ENCODE results near the gene ZCWPW1. TPM values are rescaled to one million over a fixed set of nuclear protein-coding genes. Genes with fewer than 3 reads are reported as not detected.
"Not testable (repeated sequence)": the region's sequence is repeated elsewhere in the genome, so short reads cannot be mapped to it uniquely, and the experiment has no call there.

Gene ZCWPW1
- total RNA-seq, 3 donors from 2014 or later = 3.9 to 12.6 (median 8.6) TPM

- intact Hi-C loops (cut with DNase I; ENCODE audit: low total_unique reads) = no loop called here
- Histone ChIP-seq H3K27me3 (no peaks in the 10 kb centered on the region), H3K4me3 (no peak overlapping the region), H3K27ac (peak overlapping the region in 1 of 2 donors; percentile 0), H3K4me1 (no peaks in the 10 kb centered on the region), H3K36me3 (peaks cover 12% of the 10 kb centered on the region), H3K9me3 (no peaks in the 10 kb centered on the region)
- DNase-seq (ENCODE audit: low spot score in 2 of 2) = no peak
- TF ChIP-seq CTCF (IDR thresholded peaks at IDR 0.05) (no peak), POLR2A (IDR thresholded peaks at IDR 0.05) (no peak), POLR2AphosphoS5 (IDR thresholded peaks at IDR 0.05) (no peak)
Measured at GRCh38 chr7:100353685-100354330, 74.7 kb downstream of the ZCWPW1 start.

- Histone ChIP-seq H3K27ac (peak overlapping the region in 1 of 2 donors; percentile 0), H3K36me3 (peaks cover 12% of the 10 kb centered on the region), H3K27me3 (no peaks in the 10 kb centered on the region), H3K4me3 (no peak overlapping the region), H3K9me3 (no peaks in the 10 kb centered on the region), H3K4me1 (no peaks in the 10 kb centered on the region)
- intact Hi-C loops (cut with DNase I; ENCODE audit: low total_unique reads) = no loop called here
- no peak for DNase-seq (ENCODE audit: low spot score in 2 of 2)
- TF ChIP-seq POLR2A (IDR thresholded peaks at IDR 0.05) (no peak), CTCF (IDR thresholded peaks at IDR 0.05) (no peak), POLR2AphosphoS5 (IDR thresholded peaks at IDR 0.05) (no peak)
Measured at GRCh38 chr7:100352984-100353684, 75.4 kb downstream of the ZCWPW1 start.

GRCh38 chr7:100352230-100352781 lies 76.2 kb downstream of the ZCWPW1 start:
- H3K4me1 ChIP-seq; H3K27ac ChIP-seq; H3K27me3 ChIP-seq; H3K4me3 ChIP-seq; intact Hi-C loops (cut with DNase I; ENCODE audit: low total_unique reads); H3K9me3 ChIP-seq; DNase-seq (ENCODE audit: low spot score in 2 of 2): not testable (repeated sequence)
- peaks cover 12% of the 10 kb centered on the region for H3K36me3 ChIP-seq

- no peaks in the 10 kb centered on the region for H3K27me3 ChIP-seq
- no peak overlapping the region for H3K27ac ChIP-seq
- no peaks in the 10 kb centered on the region for H3K9me3 ChIP-seq
- H3K4me1 ChIP-seq = no peaks in the 10 kb centered on the region
- H3K36me3 ChIP-seq = peaks cover 12% of the 10 kb centered on the region
- intact Hi-C loops (cut with DNase I; ENCODE audit: low total_unique reads) = no loop called here
- TF ChIP-seq POLR2A (IDR thresholded peaks at IDR 0.05) = no peak
- TF ChIP-seq CTCF (IDR thresholded peaks at IDR 0.05) = no peak
- TF ChIP-seq POLR2AphosphoS5 (IDR thresholded peaks at IDR 0.05) = no peak
- no peak for DNase-seq (ENCODE audit: low spot score in 2 of 2)
- no peak overlapping the region for H3K4me3 ChIP-seq
Measured at GRCh38 chr7:100351657-100352058, 76.8 kb downstream of the ZCWPW1 start.

Other genes starting within 250 kb of the ZCWPW1 start
- gene PVRIG, start 208.8 kb downstream of the ZCWPW1 start, total RNA-seq = 1 to 10 TPM in 1 of 3 donors, under 1 TPM in 2; 0.32 to 1.2 (median 0.66) TPM
- gene SPDYE3, start 121.0 kb downstream of the ZCWPW1 start, total RNA-seq = not detected
- 10 to 100 TPM; 33.8 to 100.0 (median 75.4) TPM for gene PILRB, start 70.6 kb downstream of the ZCWPW1 start, total RNA-seq
- gene PILRA, start 55.2 kb downstream of the ZCWPW1 start, total RNA-seq = 1 to 10 TPM; 4.3 to 9.9 (median 7.9) TPM
- gene MEPCE, start 1.1 kb upstream of the ZCWPW1 start, total RNA-seq = 10 to 100 TPM; 26.5 to 41.4 (median 40.6) TPM
- gene PPP1R35, start 7.8 kb upstream of the ZCWPW1 start, total RNA-seq = 10 to 100 TPM; 14.1 to 42.6 (median 32.6) TPM
- gene SPACDR, start 35.6 kb upstream of the ZCWPW1 start, total RNA-seq = not detected
- gene TSC22D4, start 50.5 kb upstream of the ZCWPW1 start, total RNA-seq = 10 to 100 TPM; 17.0 to 23.7 (median 19.7) TPM
- gene NYAP1, start 55.2 kb upstream of the ZCWPW1 start, total RNA-seq = under 1 TPM; 0.48 to 0.66 (median 0.59) TPM
- gene AGFG2, start 110.5 kb upstream of the ZCWPW1 start, total RNA-seq = 10 to 100 TPM; 12.2 to 24.7 (median 18.7) TPM
- 1 to 10 TPM in 1 of 3 donors, under 1 TPM in 2; 0.96 to 2.2 (median 0.98) TPM for gene SAP25, start 145.2 kb upstream of the ZCWPW1 start, total RNA-seq
- gene LRCH4, start 157.4 kb upstream of the ZCWPW1 start, total RNA-seq = 10 to 100 TPM; 49.6 to 89.1 (median 88.1) TPM
- under 1 TPM in 2 of 3 donors, not detected in 1; 0.59 to 0.98 TPM for gene FBXO24, start 157.6 kb upstream of the ZCWPW1 start, total RNA-seq
- 10 to 100 TPM; 33.1 to 61.8 (median 39.7) TPM for gene PCOLCE, start 173.7 kb upstream of the ZCWPW1 start, total RNA-seq
- 10 to 100 TPM in 2 of 3 donors, 1 to 10 TPM in 1; 8.8 to 12.6 (median 11.8) TPM for gene MOSPD3, start 183.8 kb upstream of the ZCWPW1 start, total RNA-seq
- gene TFR2, start 212.8 kb upstream of the ZCWPW1 start, total RNA-seq = under 1 TPM in 1 of 3 donors, not detected in 2; 0.48 TPM
- gene ACTL6B, start 227.7 kb upstream of the ZCWPW1 start, total RNA-seq = not detected
- 100 to 1,000 TPM; 113 to 197 (median 173) TPM for gene GNB2, start 245.0 kb upstream of the ZCWPW1 start, total RNA-seq